Suprapubic skin (tissue), 4 donors: ENCODE data around the gene SH3BGRL2. TPM values are rescaled to one million over a fixed set of nuclear protein-coding genes. Genes with fewer than 3 reads are reported as not detected.
"Not testable (repeated sequence)": the region's sequence is repeated elsewhere in the genome, so short reads cannot be mapped to it uniquely, and the experiment has no call there.

Source experiments
- DNase-seq, 2 donors: peaks; one replicate each; pipeline ENCODE4 v3.0.0-alpha.2; 2019; ENCODE audit warnings: low spot score in 2 of 2
- H3K27ac ChIP-seq: fragments of 200-600 bp; sonication (generic); one replicate; pipeline ENCODE4 v1.5.1; 2019
- H3K27me3 ChIP-seq: fragments of 200-600 bp; sonication (generic); one replicate; pipeline ENCODE4 v1.5.1; 2019
- H3K36me3 ChIP-seq: fragments of 200-600 bp; sonication (generic); one replicate; pipeline ENCODE4 v1.5.1; 2019
- H3K4me1 ChIP-seq: fragments of 200-600 bp; sonication (generic); one replicate; pipeline ENCODE4 v1.5.1; 2019
- H3K4me3 ChIP-seq: fragments of 200-600 bp; sonication (generic); one replicate; pipeline ENCODE4 v1.5.1; 2019; ENCODE audit warnings: mild to moderate bottlenecking
- H3K9me3 ChIP-seq: fragments of 200-600 bp; sonication (generic); one replicate; pipeline ENCODE4 v1.5.1; 2019
- EP300 ChIP-seq: sonication (generic); formaldehyde crosslinking; IDR thresholded peaks from one replicate; pipeline ENCODE4 v1.6.1; 2017; ENCODE audit warnings: antibody characterized with exemption
- POLR2A ChIP-seq, 2 donors: fragments of 450-650 bp; IDR thresholded peaks; one replicate each; pipeline ENCODE4 v1.6.1; 2017; ENCODE audit warnings: antibody characterized with exemption in 2 of 2, mild to moderate bottlenecking in 2 of 2, moderate library complexity in 2 of 2
- POLR2AphosphoS5 ChIP-seq, 3 donors: sonication (generic); formaldehyde crosslinking; IDR thresholded peaks; one replicate each; pipeline ENCODE4 v1.6.1; 2017; ENCODE audit warnings: antibody characterized with exemption in 3 of 3
- WGBS: methylation state at CpG from one replicate; pipeline ENCODE4 v1.1.5; 2018; 5-methylcytosine and 5-hydroxymethylcytosine counted together
- total RNA-seq, 4 donors: library from RNA; depleted of rRNA; stranded (reverse); fragments of >200 nt; gene quantifications; one replicate each; pipeline ENCODE4 v1.1.0, GENCODE V29; 2016
- TF ChIP-seq, protein P1 (sequence below), 2 donors: fragments of 200-600 bp in 1 of 2; fragments of 450-650 bp in 1 of 2; sonication (generic) in 1 of 2; IDR thresholded peaks; one replicate each; pipeline ENCODE4 v1.5.1; 2016 to 2019; ENCODE audit warnings: antibody characterized with exemption in 2 of 2, mild to moderate bottlenecking in 1 of 2, moderate library complexity in 1 of 2

Gene SH3BGRL2
- total RNA-seq, 4 donors from 2014 or later: 30.5 to 67.1 (median 56.7) TPM

DNA sequence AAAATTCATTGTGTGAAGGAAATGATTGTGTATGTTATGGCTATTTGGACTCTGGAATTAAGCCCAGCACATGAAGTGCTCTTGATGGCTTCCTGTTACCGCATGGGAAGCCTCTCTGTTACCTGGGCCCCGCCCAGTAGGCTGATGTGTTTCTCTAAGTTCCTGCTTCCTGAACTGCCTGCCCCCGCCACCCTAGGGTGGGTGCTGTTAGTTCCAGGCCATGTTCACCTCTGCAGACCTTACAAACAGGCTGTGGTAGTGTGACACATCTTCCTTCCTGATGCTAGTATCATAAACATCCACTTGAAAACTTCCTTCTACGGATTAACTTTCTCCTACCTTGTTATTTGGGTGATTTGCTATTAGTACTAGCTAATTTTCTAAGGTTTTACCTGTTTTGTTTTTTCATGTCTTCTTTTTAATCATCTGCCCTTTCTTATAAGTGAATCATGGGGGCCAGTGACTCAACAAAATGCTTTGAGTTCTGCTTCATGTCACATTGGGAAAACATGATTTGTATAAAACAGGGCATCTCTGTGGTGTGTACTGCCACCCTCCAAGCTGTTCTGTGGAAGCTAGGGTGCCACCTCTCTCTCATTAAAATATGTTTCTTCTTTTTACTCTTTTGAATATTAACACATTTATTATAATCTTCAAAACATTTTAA is 40.6 kb downstream of the SH3BGRL2 start:
- no peaks in the 10 kb centered on the region for H3K36me3 ChIP-seq

DNA sequence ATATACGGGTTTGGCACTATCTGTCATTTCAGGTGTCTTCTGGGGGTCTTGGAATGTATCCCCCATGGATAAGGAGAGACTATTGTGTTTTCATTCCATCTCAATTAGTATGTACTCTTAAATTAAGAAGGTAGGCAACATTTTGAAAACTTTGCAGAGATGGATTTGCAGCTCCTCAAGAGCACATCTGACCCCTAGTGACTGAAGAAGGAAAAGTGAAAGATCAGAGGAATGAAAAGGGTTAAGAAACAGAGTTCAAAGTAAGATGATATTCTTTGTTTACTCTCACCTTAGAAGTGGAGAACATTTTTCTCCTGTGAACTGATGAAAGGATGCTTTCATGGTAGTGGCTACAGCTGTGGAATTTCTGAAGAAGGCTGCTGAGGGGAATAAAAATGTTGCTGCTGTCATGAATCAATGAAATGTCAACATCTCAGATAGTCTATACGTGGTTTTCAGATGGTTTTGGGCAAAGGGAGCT is 41.5 kb downstream of the SH3BGRL2 start:
- 42% methylated on average over 2 of the region's 2 CpGs for WGBS
- no peaks in the 10 kb centered on the region for H3K9me3 ChIP-seq
- no peaks in the 10 kb centered on the region for H3K36me3 ChIP-seq
- DNase-seq: no peak
- no peak for TF ChIP-seq EP300
- no peak for TF ChIP-seq POLR2A (IDR thresholded peaks at IDR 0.05)
- TF ChIP-seq, protein P1, sequence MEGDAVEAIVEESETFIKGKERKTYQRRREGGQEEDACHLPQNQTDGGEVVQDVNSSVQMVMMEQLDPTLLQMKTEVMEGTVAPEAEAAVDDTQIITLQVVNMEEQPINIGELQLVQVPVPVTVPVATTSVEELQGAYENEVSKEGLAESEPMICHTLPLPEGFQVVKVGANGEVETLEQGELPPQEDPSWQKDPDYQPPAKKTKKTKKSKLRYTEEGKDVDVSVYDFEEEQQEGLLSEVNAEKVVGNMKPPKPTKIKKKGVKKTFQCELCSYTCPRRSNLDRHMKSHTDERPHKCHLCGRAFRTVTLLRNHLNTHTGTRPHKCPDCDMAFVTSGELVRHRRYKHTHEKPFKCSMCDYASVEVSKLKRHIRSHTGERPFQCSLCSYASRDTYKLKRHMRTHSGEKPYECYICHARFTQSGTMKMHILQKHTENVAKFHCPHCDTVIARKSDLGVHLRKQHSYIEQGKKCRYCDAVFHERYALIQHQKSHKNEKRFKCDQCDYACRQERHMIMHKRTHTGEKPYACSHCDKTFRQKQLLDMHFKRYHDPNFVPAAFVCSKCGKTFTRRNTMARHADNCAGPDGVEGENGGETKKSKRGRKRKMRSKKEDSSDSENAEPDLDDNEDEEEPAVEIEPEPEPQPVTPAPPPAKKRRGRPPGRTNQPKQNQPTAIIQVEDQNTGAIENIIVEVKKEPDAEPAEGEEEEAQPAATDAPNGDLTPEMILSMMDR (IDR thresholded peaks at IDR 0.05): no peak
- TF ChIP-seq POLR2AphosphoS5 (IDR thresholded peaks at IDR 0.05): no peak
- no peaks in the 10 kb centered on the region for H3K27me3 ChIP-seq
- H3K27ac ChIP-seq: no peak overlapping the region
- no peaks in the 10 kb centered on the region for H3K4me1 ChIP-seq
- no peak overlapping the region for H3K4me3 ChIP-seq

More for the DNA sequence above, 40.6 kb downstream of the SH3BGRL2 start:
- no peaks in the 10 kb centered on the region for H3K4me1 ChIP-seq
- H3K4me3 ChIP-seq: no peak overlapping the region
- no peaks in the 10 kb centered on the region for H3K27me3 ChIP-seq
- H3K9me3 ChIP-seq: no peaks in the 10 kb centered on the region
- H3K27ac ChIP-seq: peak overlapping the region; percentile 28
- TF ChIP-seq, protein P1 (IDR thresholded peaks at IDR 0.05): no peak
- no peak for TF ChIP-seq EP300
- no peak for TF ChIP-seq POLR2AphosphoS5 (IDR thresholded peaks at IDR 0.05)
- TF ChIP-seq POLR2A (IDR thresholded peaks at IDR 0.05): no peak
- no peak for DNase-seq
- 51% methylated on average over 4 of the region's 4 CpGs for WGBS

- H3K27ac ChIP-seq: no peak overlapping the region
- no peak overlapping the region for H3K4me3 ChIP-seq
- no peaks in the 10 kb centered on the region for H3K4me1 ChIP-seq
- H3K27me3 ChIP-seq: no peaks in the 10 kb centered on the region
- no peak for TF ChIP-seq POLR2A (IDR thresholded peaks at IDR 0.05)
- TF ChIP-seq, protein P1 (IDR thresholded peaks at IDR 0.05): no peak
- no peak for TF ChIP-seq POLR2AphosphoS5 (IDR thresholded peaks at IDR 0.05)
- no peaks in the 10 kb centered on the region for H3K9me3 ChIP-seq
- DNase-seq: no peak
- H3K36me3 ChIP-seq: no peaks in the 10 kb centered on the region
- WGBS: 93% methylated on average over 3 of the region's 3 CpGs
These were observed 42.8 kb downstream of the SH3BGRL2 start for GRCh38 chr6:79673947-79674346.

DNA sequence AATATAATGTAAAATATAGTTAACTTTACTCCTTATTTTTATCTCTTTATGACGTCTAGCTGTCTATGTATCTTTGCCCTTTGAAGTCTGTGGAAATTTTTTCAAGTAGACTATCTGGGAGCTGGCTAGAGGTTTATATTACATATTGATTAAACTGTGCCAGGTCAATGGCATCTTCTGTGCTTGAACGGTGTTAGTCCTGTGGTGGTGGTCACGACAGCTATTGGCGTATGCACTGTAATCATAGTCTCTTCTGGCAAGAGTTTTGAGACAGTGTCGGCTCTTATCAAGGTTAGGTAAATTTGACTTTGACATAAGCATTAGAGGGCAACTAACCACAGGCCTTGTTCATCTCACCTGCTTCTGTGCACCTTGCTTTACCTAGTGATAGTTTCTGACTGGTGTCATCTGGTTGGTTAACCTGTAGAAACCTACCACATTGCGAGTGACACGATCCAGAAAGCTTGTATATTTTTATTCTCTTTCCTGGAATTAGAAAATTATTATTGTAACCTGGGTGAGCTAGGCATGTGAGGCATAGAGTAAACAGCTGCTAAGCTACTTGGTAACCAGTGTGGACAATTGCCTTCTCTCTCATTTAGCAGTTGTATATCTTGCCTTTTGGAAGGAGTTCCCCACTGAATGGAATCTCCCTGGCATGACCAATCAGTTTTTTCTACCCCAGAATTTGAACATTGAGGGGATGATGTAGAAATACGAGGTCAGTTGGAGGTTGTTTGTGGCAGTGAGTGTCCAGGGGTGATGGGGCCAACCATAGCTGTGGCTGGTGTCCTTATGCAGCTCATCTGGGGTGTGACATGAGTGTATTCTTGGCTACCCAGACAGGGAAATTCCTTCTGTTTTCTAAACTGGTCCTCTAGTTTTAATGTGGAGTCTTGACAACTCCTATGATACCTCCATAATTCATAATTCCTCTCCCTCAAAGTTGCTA is 45.9 kb downstream of the SH3BGRL2 start:
- Histone ChIP-seq H3K27me3 (no peaks in the 10 kb centered on the region), H3K27ac (no peak overlapping the region), H3K4me1 (no peaks in the 10 kb centered on the region), H3K36me3 (no peaks in the 10 kb centered on the region), H3K4me3 (no peak overlapping the region), H3K9me3 (no peaks in the 10 kb centered on the region)
- DNase-seq: no peak
- WGBS: 80% methylated on average over 8 of the region's 8 CpGs
- no peak for TF ChIP-seq POLR2A (IDR thresholded peaks at IDR 0.05)
- TF ChIP-seq POLR2AphosphoS5 (IDR thresholded peaks at IDR 0.05): no peak
- TF ChIP-seq, protein P1 (IDR thresholded peaks at IDR 0.05): no peak
- TF ChIP-seq EP300: no peak

DNA sequence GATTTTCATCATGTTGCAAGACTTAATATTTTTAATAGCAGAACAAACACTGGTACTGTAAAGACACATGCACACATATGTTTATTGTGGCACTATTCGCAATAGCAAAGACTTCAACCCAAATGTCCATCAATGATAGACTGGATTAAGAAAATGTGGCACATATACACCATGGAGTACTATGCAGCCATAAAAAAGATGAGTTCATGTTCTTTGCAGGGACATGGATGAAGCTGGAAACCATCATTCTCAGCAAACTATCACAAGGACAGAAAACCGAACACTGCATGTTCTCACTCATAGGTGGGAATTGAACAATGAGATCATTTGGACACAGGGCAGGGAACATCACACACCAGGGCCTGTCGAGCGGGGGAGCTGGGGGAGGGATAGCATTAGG is 51.6 kb downstream of the SH3BGRL2 start:
- H3K27me3 ChIP-seq, H3K36me3 ChIP-seq, H3K27ac ChIP-seq, H3K4me3 ChIP-seq, DNase-seq, H3K9me3 ChIP-seq, H3K4me1 ChIP-seq: not testable (repeated sequence)
- 93% methylated on average over 4 of the region's 4 CpGs for WGBS
